WERI-Rb-1 (cell line): ENCODE data around the gene UBA3.

Experiments
- DNase-seq: peaks from one replicate; pipeline ENCODE4 v3.0.0-alpha.2; 2020
- H3K27ac ChIP-seq: fragments of 250-450 bp; sonication (Bioruptor Pico); 2 replicates; pipeline ENCODE4 v1.5.1; 2020; ENCODE audit warnings: mild to moderate bottlenecking, moderate library complexity
- H3K27me3 ChIP-seq: fragments of 250-450 bp; sonication (Bioruptor Pico); 2 replicates; pipeline ENCODE4 v1.5.1; 2021; ENCODE audit warnings: mild to moderate bottlenecking, low read depth, moderate library complexity; ENCODE audit not compliant: insufficient read depth, severe bottlenecking
- H3K36me3 ChIP-seq: fragments of 250-450 bp; sonication (Bioruptor Pico); 2 replicates; pipeline ENCODE4 v1.5.1; 2020; ENCODE audit warnings: mild to moderate bottlenecking, moderate library complexity
- H3K4me3 ChIP-seq: 2 replicates; pipeline ENCODE4 v1.5.1; 2011; ENCODE audit warnings: low read depth, mild to moderate bottlenecking, control low read depth, low read length
- H3K9me3 ChIP-seq: fragments of 250-450 bp; sonication (Bioruptor Pico); 2 replicates; pipeline ENCODE4 v1.5.1; 2021; ENCODE audit warnings: mild to moderate bottlenecking, moderate library complexity; ENCODE audit not compliant: severe bottlenecking
- TF ChIP-seq, protein P1 (sequence below): IDR thresholded peaks from 2 replicates; pipeline ENCODE4 v1.5.1; 2011; ENCODE audit warnings: low read depth, mild to moderate bottlenecking, control low read depth, inconsistent platforms, low read length

UBA3 gene

GRCh38 chr3:69118555-69118954 is 38.4 kb upstream of the UBA3 start:
- Histone ChIP-seq H3K27ac (no peak overlapping the region), H3K36me3 (no peaks in the 10 kb centered on the region), H3K4me3 (no peak overlapping the region), H3K27me3 (no peaks in the 10 kb centered on the region), H3K9me3 (no peaks in the 10 kb centered on the region)
- DNase-seq, result no peak
- TF ChIP-seq, protein P1, sequence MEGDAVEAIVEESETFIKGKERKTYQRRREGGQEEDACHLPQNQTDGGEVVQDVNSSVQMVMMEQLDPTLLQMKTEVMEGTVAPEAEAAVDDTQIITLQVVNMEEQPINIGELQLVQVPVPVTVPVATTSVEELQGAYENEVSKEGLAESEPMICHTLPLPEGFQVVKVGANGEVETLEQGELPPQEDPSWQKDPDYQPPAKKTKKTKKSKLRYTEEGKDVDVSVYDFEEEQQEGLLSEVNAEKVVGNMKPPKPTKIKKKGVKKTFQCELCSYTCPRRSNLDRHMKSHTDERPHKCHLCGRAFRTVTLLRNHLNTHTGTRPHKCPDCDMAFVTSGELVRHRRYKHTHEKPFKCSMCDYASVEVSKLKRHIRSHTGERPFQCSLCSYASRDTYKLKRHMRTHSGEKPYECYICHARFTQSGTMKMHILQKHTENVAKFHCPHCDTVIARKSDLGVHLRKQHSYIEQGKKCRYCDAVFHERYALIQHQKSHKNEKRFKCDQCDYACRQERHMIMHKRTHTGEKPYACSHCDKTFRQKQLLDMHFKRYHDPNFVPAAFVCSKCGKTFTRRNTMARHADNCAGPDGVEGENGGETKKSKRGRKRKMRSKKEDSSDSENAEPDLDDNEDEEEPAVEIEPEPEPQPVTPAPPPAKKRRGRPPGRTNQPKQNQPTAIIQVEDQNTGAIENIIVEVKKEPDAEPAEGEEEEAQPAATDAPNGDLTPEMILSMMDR, result no peak

DNA sequence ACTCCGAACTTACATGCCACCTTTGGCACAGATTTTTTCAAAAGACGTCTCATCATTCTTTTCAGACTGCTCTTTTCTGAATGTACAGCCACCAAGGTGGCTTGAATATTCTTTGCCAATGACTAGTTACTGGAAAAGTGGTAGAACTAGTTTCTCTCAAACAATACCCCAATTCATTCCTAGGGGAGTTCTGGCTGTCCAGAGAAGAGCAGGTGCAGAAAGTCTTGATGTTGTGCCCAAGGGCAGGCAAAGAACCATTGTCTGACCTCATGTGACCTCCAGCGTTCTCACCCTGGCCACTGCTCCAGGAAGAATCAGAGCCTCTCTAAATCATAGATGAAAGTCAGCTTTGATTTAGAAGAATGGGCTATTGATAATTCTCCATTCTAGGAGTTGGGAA is 36.7 kb upstream of the UBA3 start:
- H3K36me3 ChIP-seq, result no peaks in the 10 kb centered on the region
- TF ChIP-seq, protein P1, result no peak
- no peak overlapping the region for H3K27ac ChIP-seq
- H3K27me3 ChIP-seq, result no peaks in the 10 kb centered on the region
- no peaks in the 10 kb centered on the region for H3K9me3 ChIP-seq
- H3K4me3 ChIP-seq, result no peak overlapping the region
- DNase-seq, result no peak

- H3K9me3 ChIP-seq, result no peaks in the 10 kb centered on the region
- no peak overlapping the region for H3K27ac ChIP-seq
- H3K36me3 ChIP-seq, result no peaks in the 10 kb centered on the region
- TF ChIP-seq, protein P1, result no peak
- no peak overlapping the region for H3K4me3 ChIP-seq
- no peak for DNase-seq
- no peaks in the 10 kb centered on the region for H3K27me3 ChIP-seq
Measured at GRCh38 chr3:69116162-69116561, 36.0 kb upstream of the UBA3 start.

DNA sequence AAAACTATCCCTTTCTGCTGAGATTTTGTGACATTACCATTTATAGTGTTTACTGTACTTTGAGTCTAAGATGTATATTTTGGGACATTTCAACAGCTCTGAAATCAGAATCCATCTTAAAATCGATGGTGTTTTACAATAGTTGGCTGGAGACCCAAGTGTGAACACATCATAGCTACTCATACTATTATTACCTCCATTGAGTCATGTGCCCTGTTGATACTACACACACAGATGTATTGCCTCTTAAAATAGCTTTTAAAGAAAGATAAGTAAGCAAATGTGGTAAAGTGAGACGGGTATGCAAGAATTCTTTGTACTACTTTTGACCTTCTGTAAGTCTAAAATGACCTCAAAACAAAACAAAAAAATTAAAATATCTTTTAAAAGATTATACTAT is 35.6 kb upstream of the UBA3 start:
- TF ChIP-seq, protein P1, result no peak
- H3K4me3 ChIP-seq, result no peak overlapping the region
- no peak for DNase-seq

DNA sequence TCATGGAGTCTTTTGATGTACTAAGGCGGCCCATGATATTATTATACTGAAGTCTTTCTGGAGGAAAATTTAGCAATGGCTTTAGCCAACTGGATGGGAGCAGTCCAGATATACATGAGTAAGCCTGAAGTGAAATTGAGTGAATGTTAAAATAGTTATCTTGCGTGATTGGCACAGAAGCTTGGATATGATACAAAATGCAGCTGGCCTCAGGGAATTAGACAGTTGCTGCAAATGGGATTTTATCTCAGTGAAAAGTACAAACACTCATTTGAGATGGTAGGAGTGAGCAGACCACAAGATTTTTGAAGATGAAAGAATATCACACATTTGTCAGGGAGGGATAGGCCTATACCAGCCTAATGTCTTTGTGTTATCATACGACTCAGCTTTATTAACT is 33.4 kb upstream of the UBA3 start:
- no peak overlapping the region for H3K27ac ChIP-seq
- no peaks in the 10 kb centered on the region for H3K36me3 ChIP-seq
- no peaks in the 10 kb centered on the region for H3K9me3 ChIP-seq
- no peak for DNase-seq
- no peaks in the 10 kb centered on the region for H3K27me3 ChIP-seq
- TF ChIP-seq, protein P1, result no peak
- no peak overlapping the region for H3K4me3 ChIP-seq

More for the DNA sequence above, 35.6 kb upstream of the UBA3 start:
- Histone ChIP-seq H3K27ac (no peak overlapping the region), H3K9me3 (no peaks in the 10 kb centered on the region), H3K36me3 (no peaks in the 10 kb centered on the region), H3K27me3 (no peaks in the 10 kb centered on the region)

GRCh38 chr3:69110941-69111546 is 30.9 kb upstream of the UBA3 start:
- H3K27me3 ChIP-seq, result no peaks in the 10 kb centered on the region
- no peaks in the 10 kb centered on the region for H3K36me3 ChIP-seq
- TF ChIP-seq, protein P1, result no peak
- DNase-seq, result no peak
- no peak overlapping the region for H3K27ac ChIP-seq
- H3K9me3 ChIP-seq, result no peaks in the 10 kb centered on the region
- no peak overlapping the region for H3K4me3 ChIP-seq
